ENCODE measurements around the gene VGLL2. TPM values are rescaled to one million over a fixed set of nuclear protein-coding genes. Genes with fewer than 3 reads are reported as not detected.
"Not testable (repeated sequence)": the region's sequence is repeated elsewhere in the genome, so short reads cannot be mapped to it uniquely, and the experiment has no call there.

The VGLL2 gene
- polyA plus RNA-seq, 1 donor = 0.25 TPM

DNA sequence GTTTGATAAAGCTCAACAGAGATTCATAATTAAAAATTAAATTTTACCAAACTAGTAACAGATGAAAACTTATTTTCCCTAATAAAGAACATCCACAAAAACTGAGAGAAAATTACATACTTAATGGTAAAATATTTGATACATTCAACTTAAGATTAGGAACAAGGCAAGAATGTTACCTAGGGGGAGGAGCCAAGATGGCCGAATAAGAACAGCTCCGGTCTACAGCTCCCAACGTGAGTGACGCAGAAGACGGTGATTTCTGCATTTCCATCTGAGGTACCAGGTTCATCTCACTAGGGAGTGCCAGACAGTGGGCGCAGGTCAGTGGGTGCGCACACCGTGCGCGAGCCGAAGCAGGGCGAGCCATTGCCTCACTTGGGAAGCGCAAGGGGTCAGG, 20.8 kb upstream of the VGLL2 start:
- H3K9me3 ChIP-seq (ENCODE audit: control insufficient read depth, low read depth, low read length); H3K4me3 ChIP-seq (ENCODE audit: low read length); H3K4me1 ChIP-seq (ENCODE audit: control insufficient read depth, insufficient read depth, low read length); H3K36me3 ChIP-seq (ENCODE audit: control insufficient read depth, insufficient read depth, low read length); DNase-seq; H3K27ac ChIP-seq (ENCODE audit: low read length); H3K27me3 ChIP-seq (ENCODE audit: control insufficient read depth, insufficient read depth, low read length): not testable (repeated sequence)
- WGBS (ENCODE audit: insufficient coverage, low lambda C conversion rate) = no CpG with 5 or more reads among the region's 13 CpGs

DNA sequence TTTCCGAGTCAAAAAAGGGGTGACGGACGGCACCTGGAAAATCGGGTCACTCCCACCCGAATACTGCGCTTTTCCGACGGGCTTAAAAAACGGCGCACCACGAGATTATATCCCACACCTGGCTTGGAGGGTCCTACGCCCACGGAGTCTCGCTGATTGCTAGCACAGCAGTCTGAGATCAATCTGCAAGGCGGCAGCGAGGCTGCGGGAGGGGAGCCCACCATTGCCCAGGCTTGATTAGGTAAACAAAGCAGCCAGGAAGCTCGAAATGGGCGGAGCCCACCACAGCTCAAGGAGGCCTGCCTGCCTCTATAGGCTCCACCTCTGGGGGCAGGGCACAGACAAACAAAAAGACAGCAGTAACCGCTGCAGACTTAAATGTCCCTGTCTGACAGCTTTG, 20.4 kb upstream of the VGLL2 start:
- H3K36me3 ChIP-seq (ENCODE audit: control insufficient read depth, insufficient read depth, low read length); DNase-seq; H3K27me3 ChIP-seq (ENCODE audit: control insufficient read depth, insufficient read depth, low read length); H3K4me1 ChIP-seq (ENCODE audit: control insufficient read depth, insufficient read depth, low read length); H3K9me3 ChIP-seq (ENCODE audit: control insufficient read depth, low read depth, low read length); H3K4me3 ChIP-seq (ENCODE audit: low read length); H3K27ac ChIP-seq (ENCODE audit: low read length): not testable (repeated sequence)
- WGBS (ENCODE audit: insufficient coverage, low lambda C conversion rate) = no CpG with 5 or more reads among the region's 20 CpGs

DNA sequence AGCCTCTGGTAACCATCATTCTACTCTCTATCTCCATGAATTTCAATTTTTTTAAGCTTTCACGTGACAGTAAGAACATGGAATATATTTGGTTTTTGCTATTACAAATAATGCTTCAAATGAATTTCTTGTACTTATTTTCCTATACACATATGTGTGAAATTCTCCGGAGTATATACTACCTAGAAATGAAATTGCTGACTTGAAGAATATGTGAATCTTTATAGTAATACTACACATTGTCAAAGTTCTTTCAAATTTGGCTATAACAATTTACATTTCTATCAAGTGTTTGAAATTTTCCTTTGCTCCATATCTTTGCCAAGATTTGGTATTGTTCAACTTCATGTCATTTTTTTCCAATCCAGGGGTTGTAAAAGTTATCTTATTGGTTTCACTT, 11.6 kb upstream of the VGLL2 start:
- H3K27ac ChIP-seq (ENCODE audit: low read length) = no peak overlapping the region
- no peak for DNase-seq
- H3K4me1 ChIP-seq (ENCODE audit: control insufficient read depth, insufficient read depth, low read length) = no peaks in the 10 kb centered on the region
- H3K36me3 ChIP-seq (ENCODE audit: control insufficient read depth, insufficient read depth, low read length) = no peaks in the 10 kb centered on the region
- no peaks in the 10 kb centered on the region for H3K9me3 ChIP-seq (ENCODE audit: control insufficient read depth, low read depth, low read length)
- 88% methylated on average over 1 of the region's 2 CpGs for WGBS (ENCODE audit: insufficient coverage, low lambda C conversion rate)
- H3K4me3 ChIP-seq (ENCODE audit: low read length) = no peak overlapping the region
- H3K27me3 ChIP-seq (ENCODE audit: control insufficient read depth, insufficient read depth, low read length) = peaks cover 5% of the 10 kb centered on the region

DNA sequence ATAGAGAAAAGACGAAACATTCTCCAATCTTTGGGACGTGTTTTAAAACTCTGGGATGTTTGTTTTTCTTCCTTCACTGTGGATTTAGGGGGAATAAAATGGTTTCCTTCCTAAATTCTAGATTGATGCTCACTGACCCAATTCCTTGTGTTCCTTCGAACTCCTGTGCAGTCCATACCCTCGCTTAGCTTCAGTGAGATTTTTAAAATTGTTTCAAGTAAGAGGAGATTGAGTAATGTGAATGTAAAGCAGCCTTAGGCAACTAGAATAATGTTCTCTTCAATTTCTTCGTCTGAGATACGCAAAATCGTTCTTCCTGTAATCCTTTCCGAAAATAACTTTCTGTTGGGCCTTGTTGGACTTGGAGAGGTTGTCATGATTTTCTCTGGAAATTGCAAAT, 2.6 kb upstream of the VGLL2 start:
- Histone ChIP-seq H3K36me3 (ENCODE audit: control insufficient read depth, insufficient read depth, low read length) (no peaks in the 10 kb centered on the region), H3K9me3 (ENCODE audit: control insufficient read depth, low read depth, low read length) (peaks cover 8% of the 10 kb centered on the region), H3K27me3 (ENCODE audit: control insufficient read depth, insufficient read depth, low read length) (peaks cover 67% of the 10 kb centered on the region), H3K27ac (ENCODE audit: low read length) (no peak overlapping the region), H3K4me1 (ENCODE audit: control insufficient read depth, insufficient read depth, low read length) (peaks cover 12% of the 10 kb centered on the region), H3K4me3 (ENCODE audit: low read length) (no peak overlapping the region)
- whole genome bisulfite sequencing (ENCODE audit: insufficient coverage, low lambda C conversion rate) = 43% methylated on average over 4 of the region's 8 CpGs
- DNase-seq = no peak

DNA sequence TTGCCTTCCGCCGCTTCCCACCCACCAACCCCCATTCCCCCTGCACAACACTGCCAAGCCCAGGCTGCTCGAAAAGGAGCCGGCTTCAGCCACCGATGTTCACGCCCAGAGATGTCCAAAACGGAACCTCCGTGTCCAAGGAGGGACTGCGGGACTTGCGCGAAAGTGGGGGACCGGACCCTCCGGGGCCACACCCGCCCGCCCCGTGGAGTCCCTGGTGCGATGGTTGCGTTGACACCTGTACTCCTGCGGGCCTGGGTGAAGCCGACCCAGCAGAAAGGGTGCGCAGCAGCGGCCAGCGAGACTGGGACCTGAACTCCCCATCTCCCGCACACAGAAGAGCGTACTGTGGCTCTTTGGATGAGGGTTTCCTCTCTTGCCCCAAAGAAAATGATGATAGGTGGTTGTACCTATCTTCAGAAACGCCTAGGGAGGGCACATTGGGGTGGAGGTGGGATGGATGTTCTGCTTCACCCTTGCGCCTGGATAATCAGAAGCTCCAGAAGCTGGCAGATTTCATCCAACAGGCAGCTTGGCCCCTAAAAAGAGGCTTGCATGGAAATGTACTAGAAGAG, 1.9 kb upstream of the VGLL2 start:
- Histone ChIP-seq H3K27me3 (ENCODE audit: control insufficient read depth, insufficient read depth, low read length) (peaks cover 73% of the 10 kb centered on the region), H3K4me3 (ENCODE audit: low read length) (no peak overlapping the region), H3K4me1 (ENCODE audit: control insufficient read depth, insufficient read depth, low read length) (peaks cover 12% of the 10 kb centered on the region), H3K9me3 (ENCODE audit: control insufficient read depth, low read depth, low read length) (peaks cover 8% of the 10 kb centered on the region), H3K36me3 (ENCODE audit: control insufficient read depth, insufficient read depth, low read length) (no peaks in the 10 kb centered on the region), H3K27ac (ENCODE audit: low read length) (no peak overlapping the region)
- no CpG with 5 or more reads among the region's 27 CpGs for WGBS (ENCODE audit: insufficient coverage, low lambda C conversion rate)
- DNase-seq = no peak

DNA sequence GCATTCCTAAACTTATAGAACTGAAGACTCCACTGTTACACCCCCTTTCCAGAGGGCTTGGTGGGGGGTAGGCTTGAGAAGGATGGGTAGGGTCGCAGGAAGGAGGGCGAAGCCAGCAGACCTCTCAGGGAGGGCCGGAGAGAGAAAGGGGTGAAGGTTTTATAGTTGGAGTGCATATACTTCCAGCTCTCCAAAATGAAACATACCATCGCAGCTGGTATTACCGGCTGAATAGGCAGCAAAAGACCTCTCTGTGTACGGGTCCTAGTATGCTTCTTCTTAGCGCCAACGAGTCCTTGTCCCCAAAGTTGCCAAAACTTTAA, 1.0 kb upstream of the VGLL2 start:
- no peak for DNase-seq
- H3K9me3 ChIP-seq (ENCODE audit: control insufficient read depth, low read depth, low read length) = peaks cover 8% of the 10 kb centered on the region
- H3K4me1 ChIP-seq (ENCODE audit: control insufficient read depth, insufficient read depth, low read length) = peaks cover 12% of the 10 kb centered on the region
- H3K4me3 ChIP-seq (ENCODE audit: low read length) = no peak overlapping the region
- H3K27ac ChIP-seq (ENCODE audit: low read length) = no peak overlapping the region
- H3K27me3 ChIP-seq (ENCODE audit: control insufficient read depth, insufficient read depth, low read length) = peaks cover 82% of the 10 kb centered on the region
- no peaks in the 10 kb centered on the region for H3K36me3 ChIP-seq (ENCODE audit: control insufficient read depth, insufficient read depth, low read length)
- WGBS (ENCODE audit: insufficient coverage, low lambda C conversion rate) = no CpG with 5 or more reads among the region's 8 CpGs

DNA sequence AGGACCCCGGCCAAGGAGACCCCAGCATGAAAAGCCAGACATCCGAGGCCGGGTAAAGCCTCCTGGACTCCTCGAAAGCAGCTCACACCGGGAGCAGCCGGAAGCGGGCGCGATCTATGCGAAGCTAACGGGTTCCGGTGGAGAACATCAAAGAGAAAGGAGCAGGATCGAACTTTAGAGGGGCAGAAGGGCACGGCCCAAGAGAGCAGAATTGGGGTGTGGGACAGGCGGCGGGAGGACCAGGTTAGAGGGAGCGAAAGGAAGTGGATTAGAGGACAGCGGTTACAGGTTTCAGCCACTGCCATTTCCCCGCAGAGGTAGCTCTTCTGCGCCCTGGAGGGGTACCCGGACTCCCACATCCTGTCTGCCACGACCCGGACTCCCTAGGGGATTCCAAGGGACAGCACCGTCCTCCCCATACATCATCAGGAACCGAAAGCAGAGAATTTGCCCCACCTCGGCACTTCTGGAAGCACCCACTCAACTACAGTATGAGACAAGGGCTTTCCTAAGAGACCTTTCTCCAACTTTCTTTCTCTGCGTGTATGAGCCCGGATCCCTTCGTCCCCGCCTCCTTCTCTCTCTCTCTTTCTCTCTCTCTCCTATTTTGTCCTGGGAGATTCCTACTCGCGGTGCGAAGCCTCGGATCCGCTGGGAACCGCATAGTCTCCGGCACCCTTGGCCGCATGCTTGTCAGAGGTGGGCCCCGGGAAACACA, 507 bp upstream of the VGLL2 start:
- Histone ChIP-seq H3K9me3 (ENCODE audit: control insufficient read depth, low read depth, low read length) (peaks cover 8% of the 10 kb centered on the region), H3K4me1 (ENCODE audit: control insufficient read depth, insufficient read depth, low read length) (peaks cover 12% of the 10 kb centered on the region), H3K27me3 (ENCODE audit: control insufficient read depth, insufficient read depth, low read length) (peaks cover 86% of the 10 kb centered on the region), H3K4me3 (ENCODE audit: low read length) (no peak overlapping the region), H3K27ac (ENCODE audit: low read length) (no peak overlapping the region), H3K36me3 (ENCODE audit: control insufficient read depth, insufficient read depth, low read length) (no peaks in the 10 kb centered on the region)
- peak in 1 of 2 donors; percentile 21 for DNase-seq
- no CpG with 5 or more reads among the region's 39 CpGs for WGBS (ENCODE audit: insufficient coverage, low lambda C conversion rate)

DNA sequence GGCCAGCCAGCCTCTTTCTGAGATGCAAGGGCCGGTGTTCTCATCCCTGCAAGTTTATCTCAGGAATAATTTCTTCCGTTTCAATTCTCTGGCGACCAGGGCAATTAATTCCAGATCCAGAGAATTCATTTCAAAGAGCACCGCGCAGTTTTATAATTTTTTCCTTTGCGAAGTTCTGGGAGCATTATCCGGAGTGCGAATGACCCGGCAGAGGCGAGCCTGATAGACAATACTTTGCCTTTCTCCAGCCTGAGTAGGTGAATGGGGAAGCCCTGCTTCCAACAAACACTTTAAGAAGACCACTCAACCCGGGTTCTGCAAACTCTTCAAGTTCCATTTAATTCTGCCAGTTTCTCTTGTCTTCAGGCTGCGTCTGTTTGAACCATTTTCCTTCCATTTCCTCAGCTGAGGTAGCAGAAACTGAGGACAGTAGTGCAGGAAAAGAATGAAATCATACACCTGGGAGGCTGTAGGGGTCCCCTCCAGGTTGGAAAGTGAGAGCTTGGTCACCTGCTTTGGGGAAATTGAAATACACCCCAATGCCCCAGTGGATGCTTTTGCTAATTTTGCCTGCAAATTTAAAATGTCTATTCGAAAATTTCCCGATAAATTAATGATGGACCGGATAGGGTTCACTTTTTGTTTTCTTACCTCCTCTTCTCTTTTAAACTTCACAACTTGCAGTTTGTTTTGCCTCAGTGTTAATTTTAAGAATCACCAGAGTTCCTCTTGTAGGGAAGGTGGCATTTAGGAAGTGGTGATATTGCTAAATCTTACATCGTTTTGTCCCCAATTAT, 1.1 kb downstream of the VGLL2 start:
- H3K27ac ChIP-seq (ENCODE audit: low read length) = no peak overlapping the region
- peaks cover 8% of the 10 kb centered on the region for H3K9me3 ChIP-seq (ENCODE audit: control insufficient read depth, low read depth, low read length)
- H3K4me1 ChIP-seq (ENCODE audit: control insufficient read depth, insufficient read depth, low read length) = peaks cover 12% of the 10 kb centered on the region
- WGBS (ENCODE audit: insufficient coverage, low lambda C conversion rate) = 21% methylated on average over 4 of the region's 16 CpGs
- H3K27me3 ChIP-seq (ENCODE audit: control insufficient read depth, insufficient read depth, low read length) = peaks cover 94% of the 10 kb centered on the region
- DNase-seq = no peak
- H3K36me3 ChIP-seq (ENCODE audit: control insufficient read depth, insufficient read depth, low read length) = no peaks in the 10 kb centered on the region
- no peak overlapping the region for H3K4me3 ChIP-seq (ENCODE audit: low read length)

DNA sequence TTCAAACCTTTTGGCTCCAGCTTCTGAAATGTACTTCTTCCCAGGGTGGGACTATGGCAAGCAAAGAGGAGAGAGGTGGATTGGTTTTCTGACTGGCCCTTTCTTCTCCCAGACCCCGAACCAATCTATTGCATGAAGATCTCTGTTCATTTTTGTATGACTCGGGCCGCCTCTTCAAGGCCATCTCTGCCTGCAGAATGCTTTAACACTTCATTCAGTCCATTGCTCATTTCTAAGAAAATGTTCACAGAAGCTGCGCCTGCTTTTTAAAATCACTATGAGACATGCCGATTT, 1.6 kb downstream of the VGLL2 start:
- Histone ChIP-seq H3K27ac (ENCODE audit: low read length) (no peak overlapping the region), H3K9me3 (ENCODE audit: control insufficient read depth, low read depth, low read length) (peaks cover 8% of the 10 kb centered on the region), H3K4me1 (ENCODE audit: control insufficient read depth, insufficient read depth, low read length) (peaks cover 12% of the 10 kb centered on the region), H3K4me3 (ENCODE audit: low read length) (no peak overlapping the region), H3K36me3 (ENCODE audit: control insufficient read depth, insufficient read depth, low read length) (no peaks in the 10 kb centered on the region), H3K27me3 (ENCODE audit: control insufficient read depth, insufficient read depth, low read length) (peaks cover 95% of the 10 kb centered on the region)
- 33% methylated on average over 2 of the region's 5 CpGs for WGBS (ENCODE audit: insufficient coverage, low lambda C conversion rate)
- no peak for DNase-seq

DNA sequence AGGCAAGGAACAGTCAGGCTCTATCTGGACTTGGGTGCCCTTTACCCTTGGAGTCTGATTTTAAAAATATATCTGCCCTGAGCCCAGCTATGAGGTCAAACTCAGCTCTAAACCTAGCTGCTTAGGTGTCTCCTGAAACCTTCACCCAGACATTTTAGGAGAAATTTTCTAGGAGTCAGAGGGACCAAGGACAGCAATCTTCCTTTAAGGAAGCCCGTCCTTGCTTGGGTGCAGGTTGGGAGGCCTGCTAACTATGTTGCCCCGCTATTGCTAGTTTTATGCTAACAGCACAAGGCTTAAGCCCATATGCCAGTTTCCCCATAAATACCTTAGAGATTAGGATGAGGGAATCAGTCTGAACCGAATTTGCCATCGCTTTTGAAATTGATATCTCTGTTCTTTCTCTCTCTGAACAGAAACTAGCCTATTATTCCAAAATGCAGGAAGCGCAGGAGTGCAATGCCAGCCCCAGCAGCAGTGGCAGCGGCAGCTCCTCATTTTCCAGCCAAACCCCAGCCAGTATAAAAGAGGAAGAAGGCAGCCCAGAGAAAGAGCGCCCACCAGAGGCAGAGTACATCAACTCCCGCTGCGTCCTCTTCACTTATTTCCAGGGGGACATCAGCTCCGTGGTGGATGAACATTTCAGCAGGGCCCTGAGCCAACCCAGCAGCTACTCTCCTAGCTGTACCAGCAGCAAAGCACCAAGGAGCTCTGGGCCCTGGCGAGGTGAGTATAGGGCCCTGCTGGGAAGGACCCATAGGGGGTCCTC, 2.6 kb downstream of the VGLL2 start:
- WGBS (ENCODE audit: insufficient coverage, low lambda C conversion rate) = no CpG with 5 or more reads among the region's 11 CpGs
- peaks cover 12% of the 10 kb centered on the region for H3K4me1 ChIP-seq (ENCODE audit: control insufficient read depth, insufficient read depth, low read length)
- no peak overlapping the region for H3K27ac ChIP-seq (ENCODE audit: low read length)
- DNase-seq = no peak
- peaks cover 8% of the 10 kb centered on the region for H3K9me3 ChIP-seq (ENCODE audit: control insufficient read depth, low read depth, low read length)
- peaks cover 97% of the 10 kb centered on the region for H3K27me3 ChIP-seq (ENCODE audit: control insufficient read depth, insufficient read depth, low read length)
- no peak overlapping the region for H3K4me3 ChIP-seq (ENCODE audit: low read length)
- no peaks in the 10 kb centered on the region for H3K36me3 ChIP-seq (ENCODE audit: control insufficient read depth, insufficient read depth, low read length)

Measured in large intestine (tissue), 3 donors.